HUDEP-2 (cell line): ENCODE data around the gene PCDHGA10.
"Not testable (repeated sequence)": the region's sequence is repeated elsewhere in the genome, so short reads cannot be mapped to it uniquely, and the experiment has no call there.

Experiments
- DNase-seq, 76 experiments: peaks; one replicate each; lab custom pipeline; 2025; ENCODE audit not compliant: unreplicated experiment in 76 of 76; lab: John Stamatoyannopoulos, UW

Gene PCDHGA10

GRCh38 chr5:141392429-141393198 is 20.2 kb upstream of the PCDHGA10 start, which contains the start of gene PCDHGA8:
TSS of gene PCDHGA8 (plus strand) at chr5:141392633. CDS start at chr5:141392814, 181 bp downstream.
- DNase-seq, result no peak

- DNase-seq, result no peak
Measured at GRCh38 chr5:141393267-141393666, 19.5 kb upstream of the PCDHGA10 start.

GRCh38 chr5:141394401-141395187 is 18.2 kb upstream of the PCDHGA10 start:
- not testable (repeated sequence) for DNase-seq

- DNase-seq, result peak in 9 of 76 experiments; percentile 2 to 25 (median 11)
Measured at GRCh38 chr5:141397756-141398551, 14.8 kb upstream of the PCDHGA10 start, which contains the start of gene PCDHGB5. TSS of gene PCDHGB5 (plus strand) at chr5:141397947. CDS start at chr5:141398128, 181 bp downstream.

GRCh38 chr5:141398608-141399007 is 14.2 kb upstream of the PCDHGA10 start:
- no peak for DNase-seq

- no peak for DNase-seq
Measured at GRCh38 chr5:141399555-141400258, 13.1 kb upstream of the PCDHGA10 start.

- DNase-seq, result no peak
Measured at GRCh38 chr5:141402553-141403243, 10.1 kb upstream of the PCDHGA10 start, which contains the start of gene PCDHGA9. TSS of gene PCDHGA9 (plus strand) at chr5:141402778. CDS start at chr5:141402953, 175 bp downstream.

- DNase-seq, result no peak
Measured at GRCh38 chr5:141403387-141403786, 9.4 kb upstream of the PCDHGA10 start.

- peak in 10 of 76 experiments; percentile 3 to 22 (median 14) for DNase-seq
Measured at GRCh38 chr5:141407790-141408505, 4.8 kb upstream of the PCDHGA10 start, which contains the start of gene PCDHGB6. TSS of gene PCDHGB6 (plus strand) at chr5:141408021. CDS start at chr5:141408203, 182 bp downstream.

GRCh38 chr5:141409598-141410306 is 3.0 kb upstream of the PCDHGA10 start:
- DNase-seq, result no peak

GRCh38 chr5:141411575-141411974 is 1.2 kb upstream of the PCDHGA10 start:
- no peak for DNase-seq

GRCh38 chr5:141413540-141414069 is 818 bp downstream of the PCDHGA10 start:
- peak in 1 of 76 experiments; percentile 6 for DNase-seq

GRCh38 chr5:141414548-141415274 is 1.9 kb downstream of the PCDHGA10 start:
- DNase-seq, result not testable (repeated sequence)

- not testable (repeated sequence) for DNase-seq
Measured at GRCh38 chr5:141415275-141415618, 2.5 kb downstream of the PCDHGA10 start.

- DNase-seq, result peak in 37 of 76 experiments; percentile 1 to 63 (median 22)
Measured at GRCh38 chr5:141417494-141418172, 4.8 kb downstream of the PCDHGA10 start, which contains the start of gene PCDHGB7. TSS of gene PCDHGB7 (plus strand) at chr5:141417677. CDS start at chr5:141417860, 183 bp downstream.

- no peak for DNase-seq
Measured at GRCh38 chr5:141419074-141419880, 6.5 kb downstream of the PCDHGA10 start.
